GM23338 (cell line): ENCODE results near the gene RXRA. TPM values are rescaled to one million over a fixed set of nuclear protein-coding genes. Genes with fewer than 3 reads are reported as not detected.

Source experiments
- ATAC-seq: fragments of 200-7000 bp; cut with Tn5 transposase; 3 replicates; pipeline ENCODE4 v1.9.1; 2020
- DNase-seq: peaks from one replicate; pipeline ENCODE4 v3.0.0-alpha.2; 2015; ENCODE audit warnings: low spot score
- H2AFZ ChIP-seq: fragments of 200-600 bp; sonication (generic); 2 replicates; pipeline ENCODE4 v1.8.0; 2016; ENCODE audit warnings: antibody characterized with exemption, mild to moderate bottlenecking, moderate library complexity
- H3F3A ChIP-seq: fragments of 200-600 bp; sonication (generic); replicated peaks from 2 replicates; pipeline ENCODE4 v1.8.0; 2017; ENCODE audit warnings: antibody characterized with exemption, mixed run types, low read depth
- H3K27ac ChIP-seq: fragments of 200-600 bp; sonication (generic); 2 replicates; pipeline ENCODE4 v1.6.1; 2016; ENCODE audit warnings: low read depth
- H3K27me3 ChIP-seq: fragments of 200-600 bp; sonication (generic); 2 replicates; pipeline ENCODE4 v1.8.0; 2016; ENCODE audit warnings: mild to moderate bottlenecking, mixed run types, moderate library complexity; ENCODE audit not compliant: insufficient read depth
- H3K36me3 ChIP-seq: fragments of 200-600 bp; sonication (generic); 2 replicates; pipeline ENCODE4 v1.8.0; 2016; ENCODE audit warnings: mild to moderate bottlenecking; ENCODE audit not compliant: insufficient read depth
- H3K4me1 ChIP-seq: fragments of 200-600 bp; sonication (generic); 2 replicates; pipeline ENCODE4 v1.8.0; 2016; ENCODE audit warnings: mild to moderate bottlenecking, moderate library complexity; ENCODE audit not compliant: insufficient read depth
- H3K4me2 ChIP-seq: fragments of 200-600 bp; sonication (generic); 2 replicates; pipeline ENCODE4 v1.7.1; 2017; ENCODE audit warnings: mixed run types
- H3K4me3 ChIP-seq: fragments of 200-600 bp; sonication (generic); 2 replicates; pipeline ENCODE4 v1.6.1; 2016; ENCODE audit warnings: mixed run types
- H3K79me2 ChIP-seq: fragments of 200-600 bp; sonication (generic); replicated peaks from 2 replicates; pipeline ENCODE4 v1.8.0; 2017; ENCODE audit warnings: mild to moderate bottlenecking; ENCODE audit not compliant: insufficient read depth
- H3K9me2 ChIP-seq: fragments of 200-600 bp; sonication (generic); 2 replicates; pipeline ENCODE4 v1.8.0; 2017; ENCODE audit not compliant: insufficient read depth
- H4K20me1 ChIP-seq: fragments of 200-600 bp; sonication (generic); replicated peaks from 2 replicates; pipeline ENCODE4 v1.8.0; 2017; ENCODE audit warnings: mild to moderate bottlenecking; ENCODE audit not compliant: insufficient read depth
- H3K27ac Mint-ChIP-seq: 2 replicates; pipeline ENCODE4 v1.8.0; 2020; ENCODE audit warnings: inconsistent platforms, mild to moderate bottlenecking, moderate library complexity, mixed read lengths
- H3K27me3 Mint-ChIP-seq: 3 replicates; pipeline ENCODE4 v1.8.0; 2022; ENCODE audit warnings: low read depth, mild to moderate bottlenecking, moderate library complexity, mixed read lengths, inconsistent platforms; ENCODE audit not compliant: insufficient read depth, poor library complexity
- H3K36me3 Mint-ChIP-seq: 3 replicates; pipeline ENCODE4 v1.8.0; 2021; ENCODE audit warnings: low read depth, mild to moderate bottlenecking, inconsistent platforms, moderate library complexity, mixed read lengths
- H3K4me1 Mint-ChIP-seq: 3 replicates; pipeline ENCODE4 v1.8.0; 2020; ENCODE audit warnings: mild to moderate bottlenecking, inconsistent platforms, mixed read lengths
- H3K4me3 Mint-ChIP-seq: 3 replicates; pipeline ENCODE4 v1.8.0; 2021; ENCODE audit warnings: moderate library complexity, mild to moderate bottlenecking, inconsistent platforms, mixed read lengths
- H3K9me3 Mint-ChIP-seq: 3 replicates; pipeline ENCODE4 v1.8.0; 2020; ENCODE audit warnings: moderate library complexity, mild to moderate bottlenecking, inconsistent platforms, mixed read lengths
- CREB1 ChIP-seq: fragments of 250-450 bp; sonication (Bioruptor Pico); IDR thresholded peaks from 2 replicates; pipeline ENCODE4 v1.5.0; 2020; ENCODE audit warnings: low read depth, mild to moderate bottlenecking, moderate library complexity
- CTCF ChIP-seq, 2 experiments: fragments of 200-600 bp in 1 of 2; sonication (generic) in 1 of 2; conservative IDR thresholded peaks; 2 replicates each; pipeline versions ENCODE4 v1.5.1 to v1.6.1; 2016 to 2017; ENCODE audit warnings: antibody characterized with exemption in 2 of 2, low read depth in 2 of 2, mild to moderate bottlenecking in 2 of 2, moderate library complexity in 1 of 2
- ETS1 ChIP-seq: IDR thresholded peaks from 2 replicates; pipeline ENCODE4 v1.6.1; 2016; ENCODE audit warnings: antibody characterized with exemption
- EZH2 ChIP-seq: fragments of 200-600 bp; sonication (generic); IDR thresholded peaks from one replicate; pipeline ENCODE4 v1.8.0; 2017; ENCODE audit warnings: antibody characterized with exemption, mild to moderate bottlenecking, low read depth; ENCODE audit not compliant: unreplicated experiment
- JUNB ChIP-seq: IDR thresholded peaks from one replicate; pipeline ENCODE4 v1.6.1; 2016; ENCODE audit warnings: antibody characterized with exemption; ENCODE audit not compliant: unreplicated experiment
- NANOG ChIP-seq: IDR thresholded peaks from 2 replicates; pipeline ENCODE4 v1.6.1; 2016; ENCODE audit warnings: antibody characterized with exemption, borderline replicate concordance
- POLR2AphosphoS5 ChIP-seq: IDR thresholded peaks from 2 replicates; pipeline ENCODE4 v1.6.1; 2016; ENCODE audit warnings: antibody characterized with exemption, low read depth
- REST ChIP-seq: IDR thresholded peaks from one replicate; pipeline ENCODE4 v1.6.1; 2018; ENCODE audit warnings: antibody characterized with exemption; ENCODE audit not compliant: unreplicated experiment
- STAT1 ChIP-seq: IDR thresholded peaks from one replicate; pipeline ENCODE4 v1.6.1; 2016; ENCODE audit warnings: antibody characterized with exemption; ENCODE audit not compliant: unreplicated experiment
- ZNF114 ChIP-seq: fragments of 250-450 bp; sonication (Bioruptor Pico); IDR thresholded peaks from 2 replicates; pipeline ENCODE4 v1.5.0; 2020; ENCODE audit warnings: mild to moderate bottlenecking, moderate library complexity
- ZNF462 ChIP-seq: fragments of 250-450 bp; sonication (Bioruptor Pico); IDR thresholded peaks from 2 replicates; pipeline ENCODE4 v1.5.0; 2020; ENCODE audit warnings: mild to moderate bottlenecking, moderate library complexity
- polyA plus RNA-seq: library from polyadenylated mRNA; unstranded; fragments of >200 nt; fragmentation: Nextera tagmentation; extraction: Ambion mirVana; gene quantifications from 2 replicates; pipeline ENCODE4 v1.2.1, GENCODE V29; 2016
- total RNA-seq: library from RNA; depleted of rRNA; stranded (reverse); fragments of >200 nt; shearing (Covaris generic); gene quantifications from 2 replicates; pipeline ENCODE4 v1.2.3, GENCODE V29; 2014

Gene RXRA
- total and polyA plus RNA-seq, 2 experiments from 2014 or later = 4.9 to 17.9 TPM

GRCh38 chr9:134358662-134359319 lies 32.5 kb downstream of the RXRA start:
- Histone ChIP-seq H3K4me2 (no peak overlapping the region), H3K79me2 (peaks cover 51% of the 10 kb centered on the region), H3K27me3 (no peaks in the 10 kb centered on the region), H4K20me1 (no peaks in the 10 kb centered on the region; the same call in none of the 2 replicates), H3K36me3 (no peaks in the 10 kb centered on the region), H3K4me3 (no peak overlapping the region), H3K27ac (no peak overlapping the region), H3K4me1 (no peaks in the 10 kb centered on the region), H3K9me2 (no peaks in the 10 kb centered on the region), H2AFZ (no peak overlapping the region), H3F3A (no peaks in the 10 kb centered on the region)
- Mint-ChIP-seq H3K9me3 (no peaks in the 10 kb centered on the region), H3K36me3 (no peaks in the 10 kb centered on the region), H3K27me3 (peaks cover 4% of the 10 kb centered on the region), H3K4me3 (no peak overlapping the region), H3K27ac (no peak overlapping the region), H3K4me1 (peaks cover 3% of the 10 kb centered on the region; the same call in 2 of the 3 replicates)
- TF ChIP-seq ETS1 (no peak), ZNF114 (CRISPR knock-in tag) (no peak), ZNF462 (no peak), NANOG (no peak), REST (no peak), EZH2 (no peak), STAT1 (no peak), CREB1 (CRISPR knock-in tag) (no peak), POLR2AphosphoS5 (no peak), JUNB (no peak), CTCF (conservative IDR thresholded peaks at IDR 0.05; ENCODE audit: low read depth in 2 of 2) (no peak)
- DNase-seq (no peak), ATAC-seq (no peak)
